GM18526 (cell line): ENCODE data around the gene TLE3.

Experiments used
- POLR2A ChIP-seq: IDR thresholded peaks from 3 replicates; pipeline ENCODE4 v1.6.1; 2011; ENCODE audit not compliant: insufficient read length; ENCODE audit errors: extremely low read depth

Gene TLE3

GRCh38 chr15:70094690-70095311, 2.9 kb downstream of the TLE3 start:
- TF ChIP-seq POLR2A = no peak

- TF ChIP-seq POLR2A = no peak
Observed at GRCh38 chr15:70093481-70094319, 4.0 kb downstream of the TLE3 start.

- no peak for TF ChIP-seq POLR2A
Observed at GRCh38 chr15:70093070-70093469, 4.6 kb downstream of the TLE3 start.

- no peak for TF ChIP-seq POLR2A
Observed at GRCh38 chr15:70092464-70093027, 5.2 kb downstream of the TLE3 start.

- no peak for TF ChIP-seq POLR2A
Observed at GRCh38 chr15:70091726-70092463, 5.8 kb downstream of the TLE3 start.

- no peak for TF ChIP-seq POLR2A
Observed at GRCh38 chr15:70090436-70091296, 7.1 kb downstream of the TLE3 start.

GRCh38 chr15:70089692-70089971, 8.1 kb downstream of the TLE3 start:
- no peak for TF ChIP-seq POLR2A

GRCh38 chr15:70088887-70089691, 8.6 kb downstream of the TLE3 start:
- no peak for TF ChIP-seq POLR2A

- no peak for TF ChIP-seq POLR2A
Observed at GRCh38 chr15:70088455-70088854, 9.3 kb downstream of the TLE3 start.

GRCh38 chr15:70087708-70088352, 9.9 kb downstream of the TLE3 start:
- no peak for TF ChIP-seq POLR2A

GRCh38 chr15:70086636-70087035, 11.1 kb downstream of the TLE3 start:
- no peak for TF ChIP-seq POLR2A

GRCh38 chr15:70084461-70084860, 13.3 kb downstream of the TLE3 start:
- no peak for TF ChIP-seq POLR2A

GRCh38 chr15:70083946-70084345, 13.8 kb downstream of the TLE3 start:
- no peak for TF ChIP-seq POLR2A

- TF ChIP-seq POLR2A = no peak
Observed at GRCh38 chr15:70083418-70083817, 14.3 kb downstream of the TLE3 start.

- TF ChIP-seq POLR2A = no peak
Observed at GRCh38 chr15:70082281-70082900, 15.3 kb downstream of the TLE3 start.
